HepG2 (cell line): ENCODE measurements around the gene PLCXD1. TPM values are rescaled to one million over a fixed set of nuclear protein-coding genes. Genes with fewer than 3 reads are reported as not detected.

ENCODE experiments used
- FOXP4 ChIP-seq: sonication (generic); formaldehyde crosslinking; IDR thresholded peaks from 2 replicates; pipeline ENCODE4 v1.4.0; 2020; ENCODE audit warnings: missing genetic modification reagents
- GPBP1L1 ChIP-seq: sonication (generic); formaldehyde crosslinking; IDR thresholded peaks from 2 replicates; pipeline ENCODE4 v1.5.0; 2020; ENCODE audit warnings: mild to moderate bottlenecking, missing genetic modification reagents
- MEIS1 ChIP-seq: sonication (generic); formaldehyde crosslinking; IDR thresholded peaks from 2 replicates; pipeline ENCODE4 v1.9.0; 2021; ENCODE audit warnings: mild to moderate bottlenecking, missing genetic modification reagents, moderate library complexity, borderline replicate concordance
- ZNF230 ChIP-seq: sonication (generic); formaldehyde crosslinking; IDR thresholded peaks from 2 replicates; pipeline ENCODE4 v1.4.0; 2020; ENCODE audit warnings: mild to moderate bottlenecking, missing genetic modification reagents
- polyA plus RNA-seq, 8 experiments: library from polyadenylated mRNA; depleted of rRNA in 3 of 8; stranded (reverse) in 7 of 8; unstranded in 1 of 8; fragments of >200 nt; fragmentation: Illumina TruSeq in 4 of 8; extraction: Trizol in 4 of 8; gene quantifications; 2 replicates each; pipeline versions ENCODE4 v1.2.1 to v1.2.3, GENCODE V29; 2011 to 2016; ENCODE audit warnings: low read depth in 4 of 8, missing spikeins in 1 of 8, mixed read lengths in 1 of 8; ENCODE audit not compliant: insufficient read depth in 1 of 8
- total RNA-seq, 5 experiments: library from RNA; depleted of rRNA; stranded (reverse); fragments of >200 nt; fragmentation: Illumina TruSeq; extraction: Trizol; gene quantifications; 2 replicates each; pipeline ENCODE4 v1.2.3, GENCODE V29; 2016; ENCODE audit warnings: low read depth in 1 of 5
- TF ChIP-seq, protein P1 (sequence below): IDR thresholded peaks from 2 replicates; pipeline ENCODE4 v1.6.1; 2016
- TF ChIP-seq, protein P2 (sequence below): sonication (generic); formaldehyde crosslinking; IDR thresholded peaks from 2 replicates; pipeline ENCODE4 v1.4.0; 2020; ENCODE audit warnings: missing genetic modification reagents

The PLCXD1 gene
- total and polyA plus RNA-seq, 2 of the 13 experiments (the other 11 are each of a cell fraction or from before 2014, with no cell fraction given) = 87.7 to 153 TPM

DNA sequence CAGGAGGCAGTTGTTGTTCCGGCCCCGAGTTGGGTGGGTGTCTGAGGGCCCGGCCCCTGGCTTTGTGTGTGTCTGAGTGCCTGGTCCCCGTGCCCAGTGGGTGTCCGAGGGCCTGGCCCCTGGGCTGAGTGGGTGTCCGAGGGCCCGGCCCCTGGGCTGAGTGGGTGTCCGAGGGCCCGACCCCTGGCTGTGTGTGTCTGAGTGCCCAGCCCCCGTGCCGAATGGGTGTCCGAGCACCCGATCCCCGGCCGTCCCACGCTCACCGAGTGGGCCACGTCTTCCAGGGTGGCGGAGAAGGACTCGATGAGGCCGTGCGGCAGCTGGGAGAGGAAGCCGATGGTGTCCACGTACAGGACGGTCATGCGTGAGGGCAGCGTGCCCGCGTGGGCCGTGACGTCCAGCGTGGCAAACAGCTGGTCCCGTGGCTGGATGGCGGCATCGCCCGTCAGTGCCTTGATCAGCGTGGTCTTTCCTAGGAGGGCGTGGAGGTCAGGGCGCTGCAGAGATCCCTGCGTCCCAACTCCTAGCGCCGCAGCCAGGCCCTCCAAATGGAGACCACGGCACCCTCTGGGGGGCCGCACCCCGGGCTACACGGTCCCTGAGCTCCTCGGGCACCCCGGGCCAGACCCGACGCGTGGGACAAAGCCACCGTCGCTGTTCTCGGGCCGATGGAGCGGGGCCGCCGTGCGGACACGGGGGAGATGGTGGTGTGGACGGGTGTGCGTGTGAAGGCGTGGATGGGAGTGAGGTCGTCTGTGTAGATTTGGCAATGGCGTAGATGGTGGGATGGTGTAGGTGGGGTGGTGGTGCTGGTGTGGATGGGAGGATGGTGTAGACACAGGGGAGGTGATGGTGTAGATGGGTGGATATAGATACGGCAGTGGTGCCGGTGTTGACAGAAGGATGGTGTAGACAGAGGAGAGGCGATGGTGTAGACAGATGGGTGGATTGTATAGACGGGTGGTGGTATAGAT, 30.3 kb downstream of the PLCXD1 start (continued):
- TF ChIP-seq GPBP1L1 (CRISPR knock-in tag) (no peak), MEIS1 (CRISPR knock-in tag) (no peak), FOXP4 (CRISPR knock-in tag) (no peak), ZNF230 (CRISPR knock-in tag) (no peak)
- TF ChIP-seq, protein P1, sequence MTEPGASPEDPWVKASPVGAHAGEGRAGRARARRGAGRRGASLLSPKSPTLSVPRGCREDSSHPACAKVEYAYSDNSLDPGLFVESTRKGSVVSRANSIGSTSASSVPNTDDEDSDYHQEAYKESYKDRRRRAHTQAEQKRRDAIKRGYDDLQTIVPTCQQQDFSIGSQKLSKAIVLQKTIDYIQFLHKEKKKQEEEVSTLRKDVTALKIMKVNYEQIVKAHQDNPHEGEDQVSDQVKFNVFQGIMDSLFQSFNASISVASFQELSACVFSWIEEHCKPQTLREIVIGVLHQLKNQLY (CRISPR knock-in tag) = no peak
- TF ChIP-seq, protein P2, sequence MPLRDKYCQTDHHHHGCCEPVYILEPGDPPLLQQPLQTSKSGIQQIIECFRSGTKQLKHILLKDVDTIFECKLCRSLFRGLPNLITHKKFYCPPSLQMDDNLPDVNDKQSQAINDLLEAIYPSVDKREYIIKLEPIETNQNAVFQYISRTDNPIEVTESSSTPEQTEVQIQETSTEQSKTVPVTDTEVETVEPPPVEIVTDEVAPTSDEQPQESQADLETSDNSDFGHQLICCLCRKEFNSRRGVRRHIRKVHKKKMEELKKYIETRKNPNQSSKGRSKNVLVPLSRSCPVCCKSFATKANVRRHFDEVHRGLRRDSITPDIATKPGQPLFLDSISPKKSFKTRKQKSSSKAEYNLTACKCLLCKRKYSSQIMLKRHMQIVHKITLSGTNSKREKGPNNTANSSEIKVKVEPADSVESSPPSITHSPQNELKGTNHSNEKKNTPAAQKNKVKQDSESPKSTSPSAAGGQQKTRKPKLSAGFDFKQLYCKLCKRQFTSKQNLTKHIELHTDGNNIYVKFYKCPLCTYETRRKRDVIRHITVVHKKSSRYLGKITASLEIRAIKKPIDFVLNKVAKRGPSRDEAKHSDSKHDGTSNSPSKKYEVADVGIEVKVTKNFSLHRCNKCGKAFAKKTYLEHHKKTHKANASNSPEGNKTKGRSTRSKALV (CRISPR knock-in tag) = no peak
